ENCODE data around the gene GABBR2.

- TF ChIP-seq CTCF (IDR thresholded peaks at IDR 0.05) (no peak), POLR2A (IDR thresholded peaks at IDR 0.05) (no peak)
Measured at GRCh38 chr9:98429613-98430012, 279.1 kb downstream of the GABBR2 start.

Data from uterus (tissue), 2 donors.